Psoas muscle (tissue), 8 donors: ENCODE data around the gene SPTAN1. TPM values are rescaled to one million over a fixed set of nuclear protein-coding genes. Genes with fewer than 3 reads are reported as not detected.

ENCODE experiments used
- ATAC-seq, 4 donors: fragments of 200-7000 bp; cut with Tn5 transposase; one replicate each; pipeline ENCODE4 v1.9.1; 2020; ENCODE audit warnings: moderate library complexity in 3 of 4, mild to moderate bottlenecking in 2 of 4
- DNase-seq, 2 donors: peaks; one replicate each; pipeline ENCODE4 v3.0.0-alpha.2; 2020
- H3K27ac ChIP-seq: fragments of 200-600 bp; one replicate; pipeline ENCODE4 v1.8.0; 2022
- H3K27me3 ChIP-seq, 3 donors: fragments of 200-600 bp in 1 of 3; one replicate each; pipeline versions ENCODE4 v1.6.1 to v1.8.0; 2013 to 2022; ENCODE audit warnings: low read length in 2 of 3, mild to moderate bottlenecking in 2 of 3, moderate library complexity in 1 of 3; ENCODE audit not compliant: insufficient read depth in 3 of 3
- H3K36me3 ChIP-seq, 2 donors: fragments of 200-600 bp in 1 of 2; one replicate each; pipeline versions ENCODE4 v1.6.1 to v1.8.0; 2013 to 2022; ENCODE audit warnings: low read depth in 1 of 2, mild to moderate bottlenecking in 1 of 2, moderate library complexity in 1 of 2; ENCODE audit not compliant: insufficient read depth in 1 of 2
- H3K4me1 ChIP-seq: fragments of 200-600 bp; one replicate; pipeline ENCODE4 v1.8.0; 2022
- H3K4me3 ChIP-seq: fragments of 200-600 bp; one replicate; pipeline ENCODE4 v1.8.0; 2022; ENCODE audit warnings: mild to moderate bottlenecking
- H3K9me3 ChIP-seq: fragments of 200-600 bp; one replicate; pipeline ENCODE4 v1.8.0; 2022
- CTCF ChIP-seq: fragments of 200-600 bp; IDR thresholded peaks from one replicate; pipeline ENCODE4 v1.8.0; 2022; ENCODE audit warnings: antibody characterized with exemption
- WGBS, 3 donors: extraction: QIAGEN DNeasy Blood & Tissue Kit; methylation state at CpG; one replicate each; pipeline versions ENCODE4 v1.1.6 to v1.1.7; 2013; 5-methylcytosine and 5-hydroxymethylcytosine counted together
- intact Hi-C, 2 donors: fragments of 100-400 bp; cut with DNase I; formaldehyde crosslinking; loops; one replicate each; pipeline versions ENCODE4 v1.11.0 to v1.14.2; 2022
- polyA plus RNA-seq, 3 donors: library from polyadenylated mRNA; stranded (reverse); fragments of 200-250 nt; gene quantifications; one replicate each; pipeline ENCODE4 v1.2.3, GENCODE V29; 2013
- total RNA-seq, 4 donors: library from RNA; stranded (reverse); fragmentation: NEBNext Ultra II Directional in 2 of 4; extraction: Animal tissue kit (Norgen Biotek cat#: 25700) in 2 of 4; gene quantifications; one replicate each; pipeline versions ENCODE4 v1.2.1 to v1.2.4, GENCODE V29; 2021 to 2023
- donor health status: healthy with polysubstance abuse.
- donor health status: DM: no; HTN: no; CAD: no; lungs with moderate emphysema.
- donor health status: Bipolar disorder and iron deficiency.
- donor health status: healthy.
- donor health status: DM: yes; HTN: yes; CAD: no.
- donor health status: DM: no; HTN: no; CAD: no.
- donor health status: DM: no; HTN: no; CAD: no.
- donor health status: DM: yes; HTN: yes; CAD: no.

The SPTAN1 gene
- total and polyA plus RNA-seq, 7 donors, result 18.1 to 91.4 (median 42.6) TPM

GRCh38 chr9:128600099-128600498 lies 47.7 kb downstream of the SPTAN1 start:
- Histone ChIP-seq H3K9me3 (no peaks in the 10 kb centered on the region), H3K36me3 (peaks cover 4 to 100% of the 10 kb centered on the region in 2 donors), H3K27ac (no peak overlapping the region), H3K27me3 (no peaks in the 10 kb centered on the region), H3K4me1 (no peaks in the 10 kb centered on the region), H3K4me3 (no peak overlapping the region)
- no peak for DNase-seq
- no peak for TF ChIP-seq CTCF
- intact Hi-C loops, result no loop called here
- WGBS, 3 donors, result 69 to 71% (median 70%) methylated on average over 4 of the region's 4 CpGs
- ATAC-seq, result no peak

GRCh38 chr9:128603697-128604096 lies 51.3 kb downstream of the SPTAN1 start:
- Histone ChIP-seq H3K27ac (no peak overlapping the region), H3K27me3 (no peaks in the 10 kb centered on the region), H3K9me3 (no peaks in the 10 kb centered on the region), H3K4me1 (peaks cover 15% of the 10 kb centered on the region), H3K36me3 (peaks cover 5 to 99% of the 10 kb centered on the region in 2 donors), H3K4me3 (no peak overlapping the region)
- DNase-seq (no peak), ATAC-seq (no peak)
- intact Hi-C loops, result no loop called here
- 84 to 92% (median 92%) methylated on average over 8 of the region's 8 CpGs for WGBS, 3 donors
- no peak for TF ChIP-seq CTCF

GRCh38 chr9:128607642-128608350 lies 55.4 kb downstream of the SPTAN1 start:
- no peak for TF ChIP-seq CTCF
- Histone ChIP-seq H3K9me3 (no peaks in the 10 kb centered on the region), H3K36me3 (peaks cover 12 to 97% of the 10 kb centered on the region in 2 donors), H3K27me3 (no peaks in the 10 kb centered on the region), H3K4me3 (no peak overlapping the region), H3K27ac (peak overlapping the region; percentile 66), H3K4me1 (peaks cover 16% of the 10 kb centered on the region)
- intact Hi-C loops, result no loop called here
- WGBS, 3 donors, result 22 to 33% (median 29%) methylated on average over 16 of the region's 16 CpGs
- ATAC-seq, result peak; percentile 97 to 98 (median 98)
- DNase-seq, result peak; percentile 87 to 95

GRCh38 chr9:128610897-128611296 lies 58.5 kb downstream of the SPTAN1 start:
- Histone ChIP-seq H3K27ac (no peak overlapping the region), H3K36me3 (peaks cover 22 to 97% of the 10 kb centered on the region in 2 donors), H3K4me1 (peaks cover 16% of the 10 kb centered on the region), H3K27me3 (no peaks in the 10 kb centered on the region), H3K9me3 (no peaks in the 10 kb centered on the region), H3K4me3 (no peak overlapping the region)
- ATAC-seq (no peak), DNase-seq (no peak)
- intact Hi-C loops, result no loop called here
- no peak for TF ChIP-seq CTCF
- 72 to 80% (median 75%) methylated on average over 3 of the region's 3 CpGs for WGBS, 3 donors
